Activated CD4-positive, alpha-beta memory T cell treated with anti-CD3 and anti-CD28 coated beads, Interleukin-2, amount 10 ng/mL, durations not matched to agents 7 days and 5 days (primary cell): ENCODE data around the gene GMCL2. TPM values are rescaled to one million over a fixed set of nuclear protein-coding genes. Genes with fewer than 3 reads are reported as not detected.
"Not testable (repeated sequence)": the region's sequence is repeated elsewhere in the genome, so short reads cannot be mapped to it uniquely, and the experiment has no call there.

Source experiments
- CTCF ChIA-PET: fragments of 350-600 bp; sonication (Branson Sonifier 250); formaldehyde crosslinking; loops from one replicate; lab custom pipeline; 2021; ENCODE audit warnings: antibody characterized with exemption, inconsistent platforms; lab: Charles Lee
- POLR2A ChIA-PET: fragments of 350-600 bp; sonication (Branson Sonifier 250); formaldehyde crosslinking; loops from one replicate; lab custom pipeline; 2021; ENCODE audit warnings: antibody characterized with exemption; lab: Charles Lee
- DNase-seq: peaks from one replicate; pipeline ENCODE4 v3.0.0-alpha.2; 2020
- H3K27ac Mint-ChIP-seq: one replicate; pipeline ENCODE4 v1.8.0; 2021; ENCODE audit warnings: mild to moderate bottlenecking, mixed read lengths
- H3K27me3 Mint-ChIP-seq: one replicate; pipeline ENCODE4 v1.8.0; 2021; ENCODE audit warnings: mixed read lengths
- H3K36me3 Mint-ChIP-seq: one replicate; pipeline ENCODE4 v1.8.0; 2021; ENCODE audit warnings: low read depth, mixed read lengths
- H3K4me1 Mint-ChIP-seq: one replicate; pipeline ENCODE4 v1.8.0; 2021; ENCODE audit warnings: mixed read lengths
- H3K4me3 Mint-ChIP-seq: one replicate; pipeline ENCODE4 v1.8.0; 2021; ENCODE audit warnings: mild to moderate bottlenecking, mixed read lengths
- H3K9me3 Mint-ChIP-seq: one replicate; pipeline ENCODE4 v1.8.0; 2021; ENCODE audit warnings: mixed read lengths
- total RNA-seq, 2 experiments: library from RNA; stranded (reverse); gene quantifications; one replicate each; pipeline ENCODE4 v1.2.3, GENCODE V29; 2021

The GMCL2 gene
- total RNA-seq, 2 experiments from 2014 or later, result not detected

DNA sequence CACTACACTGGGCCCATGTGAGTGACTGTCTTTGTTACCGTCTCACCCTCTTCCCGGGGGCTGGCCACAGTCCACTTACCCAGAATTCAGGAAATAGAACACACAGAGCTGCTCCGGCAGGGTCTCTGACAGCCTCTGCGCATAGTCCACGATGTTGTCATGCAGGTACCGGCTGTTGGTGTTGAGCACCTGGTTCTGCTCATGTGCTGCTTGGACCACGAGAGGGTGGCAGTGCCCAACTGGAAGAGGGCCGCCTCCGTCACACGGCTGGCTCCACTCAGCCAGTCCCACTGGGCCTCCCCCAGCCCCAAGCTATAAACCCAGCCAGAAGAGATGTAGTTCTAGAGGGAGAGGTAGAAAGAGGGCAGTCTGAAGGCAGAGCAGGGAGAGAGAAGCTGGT lies 42.7 kb upstream of the GMCL2 start:
- H3K9me3 Mint-ChIP-seq, result no peaks in the 10 kb centered on the region
- peak overlapping the region; percentile 89 for H3K4me3 Mint-ChIP-seq
- peak overlapping the region; percentile 71 for H3K27ac Mint-ChIP-seq
- CTCF ChIA-PET, result interaction anchor here (0.6 kb wide), 1 partner anchor 323 kb away, joined by 3 read pairs; no protein-coding TSS in a partner anchor
- peaks cover 66% of the 10 kb centered on the region for H3K36me3 Mint-ChIP-seq
- no peak for DNase-seq
- H3K27me3 Mint-ChIP-seq, result no peaks in the 10 kb centered on the region
- POLR2A ChIA-PET, result interaction anchor here (1.8 to 9.2 kb wide), 4 partner anchors 10 to 26 kb away, joined by 5 to 120 read pairs (median 17); partner anchors contain the start of gene HNRNPAB
- peaks cover 72% of the 10 kb centered on the region for H3K4me1 Mint-ChIP-seq

DNA sequence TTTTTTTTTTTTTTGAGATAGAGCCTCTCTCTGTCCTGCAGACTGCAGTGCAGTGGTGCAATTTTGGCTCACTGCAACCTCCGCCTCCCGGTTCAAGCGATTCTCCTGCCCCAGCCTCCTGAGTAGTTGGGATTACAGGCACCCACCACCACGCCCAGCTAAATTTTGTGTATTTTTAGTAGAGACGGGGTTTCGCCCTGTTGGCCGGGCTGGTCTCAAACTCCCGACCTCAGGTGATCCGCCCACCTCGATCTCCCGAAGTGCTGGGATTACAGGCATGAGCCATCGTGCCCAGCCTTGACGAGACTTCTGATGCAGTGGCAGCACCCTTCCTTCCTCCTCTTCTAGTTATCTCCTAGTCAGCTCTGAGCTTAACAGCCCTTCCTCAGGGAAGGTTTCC lies 41.9 kb upstream of the GMCL2 start:
- Mint-ChIP-seq H3K36me3 (peaks cover 67% of the 10 kb centered on the region), H3K4me1 (peaks cover 65% of the 10 kb centered on the region), H3K27ac (peak overlapping the region; percentile 42)
- H3K9me3 Mint-ChIP-seq, H3K27me3 Mint-ChIP-seq, DNase-seq, CTCF ChIA-PET, H3K4me3 Mint-ChIP-seq: not testable (repeated sequence)
- POLR2A ChIA-PET, result interaction anchor here (2.0 to 9.2 kb wide), 2 partner anchors 18 to 25 kb away, joined by 11 to 120 read pairs; partner anchors contain the start of gene HNRNPAB

DNA sequence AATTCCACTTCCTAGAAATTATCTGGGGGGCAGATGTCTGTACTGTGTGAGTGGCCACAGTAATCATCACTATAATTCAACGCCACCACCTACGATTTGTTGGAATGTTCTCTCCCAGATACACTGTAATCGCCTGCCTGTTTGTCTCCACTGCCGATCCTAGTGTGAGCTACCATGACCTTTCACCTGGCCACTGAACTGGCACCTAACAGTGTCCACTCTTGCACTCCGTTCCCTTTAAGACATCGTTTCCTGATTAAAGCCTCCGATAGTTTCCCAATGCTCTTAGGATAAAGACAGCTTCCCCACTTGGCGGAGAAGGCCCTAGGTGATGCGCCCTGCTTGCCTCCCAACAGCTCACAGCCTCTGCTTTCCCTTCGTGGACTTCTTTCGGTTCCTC lies 41.4 kb upstream of the GMCL2 start:
- Mint-ChIP-seq H3K9me3 (no peaks in the 10 kb centered on the region), H3K36me3 (peaks cover 70% of the 10 kb centered on the region), H3K4me3 (no peak overlapping the region), H3K27me3 (no peaks in the 10 kb centered on the region), H3K27ac (no peak overlapping the region), H3K4me1 (peaks cover 61% of the 10 kb centered on the region)
- DNase-seq, result no peak
- CTCF ChIA-PET, result no interaction called here
- POLR2A ChIA-PET, result interaction anchor here (2.0 to 9.2 kb wide), 2 partner anchors 17 to 24 kb away, joined by 11 to 120 read pairs; partner anchors contain the start of gene HNRNPAB

DNA sequence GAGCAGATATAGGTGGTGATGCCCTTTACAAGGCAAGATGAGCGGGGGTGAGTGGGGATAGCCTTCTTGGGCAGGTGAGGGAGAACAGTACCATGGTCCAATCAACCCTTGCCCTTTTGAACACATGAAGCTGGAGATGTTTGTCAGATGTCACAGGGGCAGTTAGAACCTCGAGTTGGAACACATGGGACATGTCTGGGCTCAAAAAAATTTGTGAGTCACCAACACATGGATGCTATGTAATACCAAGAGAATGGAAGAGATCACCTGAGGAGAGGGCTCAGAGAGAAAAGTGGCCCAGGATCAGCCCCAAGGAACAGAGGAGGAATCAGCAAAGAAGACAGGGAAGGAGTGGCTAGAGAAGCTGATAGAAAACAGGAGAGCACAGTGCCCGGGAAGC lies 40.8 kb upstream of the GMCL2 start:
- Mint-ChIP-seq H3K9me3 (no peaks in the 10 kb centered on the region), H3K36me3 (peaks cover 75% of the 10 kb centered on the region), H3K27ac (peak overlapping the region; percentile 16), H3K4me3 (no peak overlapping the region), H3K27me3 (no peaks in the 10 kb centered on the region), H3K4me1 (peaks cover 60% of the 10 kb centered on the region)
- no peak for DNase-seq
- CTCF ChIA-PET, result interaction anchor here (1.1 kb wide), 1 partner anchor 24 kb away, joined by 4 read pairs; the partner anchor contains the start of gene HNRNPAB
- POLR2A ChIA-PET, result interaction anchor here (2.0 to 9.2 kb wide), 2 partner anchors 17 to 24 kb away, joined by 11 to 120 read pairs; partner anchors contain the start of gene HNRNPAB

DNA sequence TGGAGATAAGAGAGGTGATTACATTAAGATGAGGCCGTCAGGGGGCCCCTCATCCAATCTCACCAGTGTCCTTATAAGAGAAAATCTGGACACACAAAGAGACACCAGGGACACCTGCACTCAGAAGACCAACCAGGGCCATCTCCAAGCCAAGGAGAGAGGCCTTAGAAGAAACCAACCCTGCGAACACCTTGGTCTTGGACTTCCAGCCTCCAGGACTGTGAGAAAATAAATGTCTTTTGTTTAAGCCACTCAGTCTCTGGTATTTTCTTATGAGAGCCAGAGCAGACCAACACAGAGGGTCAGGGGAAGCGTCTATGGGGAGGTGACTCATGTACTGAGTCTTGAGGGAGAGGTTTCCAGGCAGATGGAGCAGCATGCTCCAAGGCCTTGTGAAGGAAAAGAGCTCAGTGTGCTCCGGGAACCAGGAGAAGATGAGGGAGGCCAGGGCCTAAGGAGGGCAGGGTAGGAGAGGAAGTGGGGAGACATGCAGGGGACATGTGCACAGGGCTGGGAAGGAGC lies 40.0 kb upstream of the GMCL2 start:
- H3K27me3 Mint-ChIP-seq, result no peaks in the 10 kb centered on the region
- ChIA-PET POLR2A (interaction anchor here (9.2 kb wide), 1 partner anchor 16 kb away, joined by 120 read pairs; no protein-coding TSS in a partner anchor), CTCF (interaction anchor here (1.1 kb wide), 1 partner anchor 23 kb away, joined by 4 read pairs; the partner anchor contains the start of gene HNRNPAB)
- no peaks in the 10 kb centered on the region for H3K9me3 Mint-ChIP-seq
- peaks cover 60% of the 10 kb centered on the region for H3K4me1 Mint-ChIP-seq
- H3K4me3 Mint-ChIP-seq, result no peak overlapping the region
- H3K36me3 Mint-ChIP-seq, result peaks cover 79% of the 10 kb centered on the region
- peak overlapping the region; percentile 30 for H3K27ac Mint-ChIP-seq
- no peak for DNase-seq

DNA sequence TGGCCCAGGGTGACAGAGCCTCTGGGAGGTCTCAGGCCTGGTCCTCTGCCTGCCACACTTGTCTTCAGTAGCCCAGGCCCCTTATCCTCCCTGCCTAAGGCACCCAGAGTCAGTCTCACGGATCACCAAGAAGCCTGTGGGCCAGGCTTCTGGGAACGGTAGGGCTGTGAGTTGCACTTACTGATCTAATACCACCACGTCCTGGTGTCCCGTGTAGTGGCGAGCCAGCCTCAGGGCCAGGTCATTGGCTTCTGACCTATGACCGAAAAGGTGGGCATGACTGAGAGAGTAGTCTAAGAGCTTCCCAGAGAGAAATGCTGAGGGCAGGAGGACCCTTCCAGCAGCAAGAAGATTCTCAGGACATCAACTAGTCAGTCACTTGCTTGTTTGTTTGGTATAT lies 38.0 kb upstream of the GMCL2 start:
- peaks cover 56% of the 10 kb centered on the region for H3K4me1 Mint-ChIP-seq
- H3K36me3 Mint-ChIP-seq, result peaks cover 76% of the 10 kb centered on the region
- H3K27ac Mint-ChIP-seq, result no peak overlapping the region
- ChIA-PET CTCF (no interaction called here), POLR2A (interaction anchor here (0.7 to 9.2 kb wide), 3 partner anchors 10 to 21 kb away, joined by 3 to 120 read pairs (median 3); partner anchors contain the start of gene HNRNPAB)
- no peaks in the 10 kb centered on the region for H3K9me3 Mint-ChIP-seq
- no peaks in the 10 kb centered on the region for H3K27me3 Mint-ChIP-seq
- DNase-seq, result no peak
- no peak overlapping the region for H3K4me3 Mint-ChIP-seq

DNA sequence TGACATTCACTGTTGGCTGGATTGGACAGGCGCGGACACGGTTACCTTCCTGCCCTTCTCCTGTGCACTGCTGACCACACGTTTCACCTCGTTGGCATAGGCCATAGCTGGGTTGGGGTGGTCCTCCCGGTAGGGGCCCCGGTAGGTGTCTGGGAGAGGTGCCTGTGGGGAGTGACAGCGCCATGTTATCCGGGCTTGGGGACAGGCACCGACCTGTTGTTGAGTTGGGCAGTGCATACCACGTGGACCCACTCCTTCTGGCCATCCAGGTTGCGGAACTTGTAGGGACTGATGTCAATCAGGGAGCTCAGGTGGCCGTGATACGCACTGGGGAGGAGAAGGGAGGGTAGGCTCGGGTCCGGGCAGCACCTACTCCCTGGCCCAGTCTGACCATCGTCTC lies 37.2 kb upstream of the GMCL2 start:
- Mint-ChIP-seq H3K27me3 (no peaks in the 10 kb centered on the region), H3K27ac (no peak overlapping the region), H3K4me3 (no peak overlapping the region), H3K4me1 (peaks cover 48% of the 10 kb centered on the region), H3K9me3 (no peaks in the 10 kb centered on the region), H3K36me3 (peaks cover 72% of the 10 kb centered on the region)
- CTCF ChIA-PET, result no interaction called here
- POLR2A ChIA-PET, result interaction anchor here (1.2 to 9.2 kb wide), 2 partner anchors 11 to 13 kb away, joined by 3 to 120 read pairs; no protein-coding TSS in a partner anchor
- DNase-seq, result no peak

DNA sequence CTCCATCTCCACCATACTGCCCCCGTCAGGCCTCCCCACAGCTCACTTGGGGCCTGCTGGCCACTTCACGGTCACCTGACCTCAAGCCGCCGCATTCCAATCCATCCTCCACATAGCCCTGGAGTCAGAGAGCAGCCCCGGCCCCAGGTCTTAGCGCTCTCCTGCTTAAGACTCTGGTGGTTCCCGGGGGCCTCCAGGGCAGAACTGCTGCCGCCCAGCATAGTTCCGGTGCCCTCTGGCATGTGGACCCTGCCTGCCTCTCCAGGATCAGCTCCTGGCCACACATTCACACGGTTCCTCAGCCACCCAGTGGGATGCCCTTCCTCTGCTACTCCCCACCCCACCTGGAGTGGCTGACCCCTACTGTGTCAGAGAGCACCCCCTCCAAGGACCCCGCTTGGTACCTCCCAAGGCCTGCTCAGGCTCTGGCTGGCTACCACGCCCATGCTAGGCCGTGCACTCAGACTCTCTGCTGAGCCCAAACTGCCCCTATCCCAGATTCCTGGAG lies 36.7 kb upstream of the GMCL2 start:
- Mint-ChIP-seq H3K9me3 (no peaks in the 10 kb centered on the region), H3K27me3 (no peaks in the 10 kb centered on the region), H3K27ac (peak overlapping the region; percentile 45), H3K36me3 (peaks cover 70% of the 10 kb centered on the region), H3K4me1 (peaks cover 43% of the 10 kb centered on the region), H3K4me3 (no peak overlapping the region)
- ChIA-PET CTCF (interaction anchor here (0.6 kb wide), 1 partner anchor 16 kb away, joined by 3 read pairs; no protein-coding TSS in a partner anchor), POLR2A (no interaction called here)
- DNase-seq, result no peak

DNA sequence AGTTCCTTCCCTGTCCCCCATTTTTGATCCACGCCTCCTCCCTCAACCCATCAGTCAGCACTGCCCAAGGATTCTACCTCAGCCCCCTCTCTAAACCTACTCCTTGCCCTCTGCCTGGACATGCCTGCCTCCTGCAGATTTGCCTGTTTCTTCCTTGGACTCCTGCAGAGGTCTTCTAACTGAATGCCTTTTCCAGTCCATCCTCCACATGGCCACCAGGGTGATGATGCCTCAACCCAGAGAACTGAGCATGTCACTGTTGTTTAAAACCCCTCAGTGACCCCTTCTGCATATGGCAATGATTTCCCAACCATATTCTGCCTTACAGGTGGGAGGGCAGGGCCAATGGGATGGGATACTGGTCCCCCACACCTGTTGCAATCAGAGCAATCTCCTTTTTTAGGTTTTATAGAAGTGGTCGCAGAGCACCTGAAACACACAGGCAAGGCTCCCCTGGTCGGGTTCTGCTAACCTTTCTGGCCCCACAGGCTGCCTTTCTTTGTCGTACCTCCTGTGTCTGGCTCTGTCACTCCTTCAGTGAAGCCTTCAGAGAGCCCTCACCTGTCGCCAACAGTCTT lies 36.1 kb upstream of the GMCL2 start:
- H3K36me3 Mint-ChIP-seq, result peaks cover 70% of the 10 kb centered on the region
- H3K4me3 Mint-ChIP-seq, result no peak overlapping the region
- no peak for DNase-seq
- CTCF ChIA-PET, result interaction anchor here (0.6 kb wide), 1 partner anchor 16 kb away, joined by 3 read pairs; no protein-coding TSS in a partner anchor
- peaks cover 37% of the 10 kb centered on the region for H3K4me1 Mint-ChIP-seq
- H3K27ac Mint-ChIP-seq, result peak overlapping the region; percentile 45
- H3K9me3 Mint-ChIP-seq, result no peaks in the 10 kb centered on the region
- no peaks in the 10 kb centered on the region for H3K27me3 Mint-ChIP-seq
- POLR2A ChIA-PET, result no interaction called here

DNA sequence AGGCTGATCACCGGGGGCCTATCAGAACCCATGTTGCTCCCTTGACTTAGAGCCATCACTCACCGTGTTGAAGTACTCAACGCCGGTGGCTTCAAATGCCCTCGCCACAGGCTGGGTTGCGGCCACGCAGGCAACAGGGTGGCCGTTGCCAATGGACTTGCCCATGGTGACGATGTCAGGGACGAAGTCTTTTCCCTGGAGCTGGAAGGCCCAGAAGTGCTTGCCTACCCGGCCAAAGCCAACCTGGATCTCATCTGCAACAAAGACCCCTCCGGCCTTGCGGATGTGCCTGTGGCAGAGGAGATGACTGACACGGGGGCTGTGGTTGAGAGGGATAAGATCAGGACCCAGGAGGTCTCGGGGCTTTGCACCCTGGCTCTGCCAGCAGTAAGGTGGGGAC lies 35.1 kb upstream of the GMCL2 start:
- no peak for DNase-seq
- no peaks in the 10 kb centered on the region for H3K27me3 Mint-ChIP-seq
- H3K4me1 Mint-ChIP-seq, result peaks cover 28% of the 10 kb centered on the region
- no peak overlapping the region for H3K4me3 Mint-ChIP-seq
- peaks cover 65% of the 10 kb centered on the region for H3K36me3 Mint-ChIP-seq
- ChIA-PET CTCF (no interaction called here), POLR2A (interaction anchor here (1.1 to 1.7 kb wide), 3 partner anchors 9 to 18 kb away, joined by 4 to 7 read pairs (median 6); partner anchors contain the start of gene HNRNPAB)
- no peaks in the 10 kb centered on the region for H3K9me3 Mint-ChIP-seq
- H3K27ac Mint-ChIP-seq, result no peak overlapping the region

DNA sequence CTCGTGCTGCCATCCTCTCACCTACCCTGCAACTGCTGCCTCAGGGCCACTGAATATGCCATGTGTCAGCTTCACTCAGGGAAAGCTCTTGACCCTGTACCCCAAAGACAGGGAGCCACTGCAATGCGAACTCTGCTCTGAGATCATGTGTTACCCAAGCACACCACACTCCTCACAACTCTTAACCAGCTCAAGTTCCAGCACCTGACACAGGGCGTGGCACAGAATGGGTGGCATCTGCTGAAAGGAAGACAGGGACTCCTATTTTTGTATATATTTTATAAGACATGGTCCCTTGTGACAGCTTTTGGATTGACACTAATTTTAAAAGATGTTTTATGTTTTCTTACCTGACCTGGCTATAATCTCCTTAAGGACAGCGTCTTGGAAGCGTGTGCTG lies 34.7 kb upstream of the GMCL2 start:
- Mint-ChIP-seq H3K27ac (peak overlapping the region; percentile 17), H3K9me3 (no peaks in the 10 kb centered on the region), H3K36me3 (peaks cover 61% of the 10 kb centered on the region), H3K27me3 (no peaks in the 10 kb centered on the region), H3K4me1 (peaks cover 24% of the 10 kb centered on the region), H3K4me3 (no peak overlapping the region)
- no peak for DNase-seq
- ChIA-PET CTCF (no interaction called here), POLR2A (interaction anchor here (1.1 to 1.7 kb wide), 4 partner anchors 8 to 18 kb away, joined by 4 to 7 read pairs (median 5); partner anchors contain the start of gene HNRNPAB)

DNA sequence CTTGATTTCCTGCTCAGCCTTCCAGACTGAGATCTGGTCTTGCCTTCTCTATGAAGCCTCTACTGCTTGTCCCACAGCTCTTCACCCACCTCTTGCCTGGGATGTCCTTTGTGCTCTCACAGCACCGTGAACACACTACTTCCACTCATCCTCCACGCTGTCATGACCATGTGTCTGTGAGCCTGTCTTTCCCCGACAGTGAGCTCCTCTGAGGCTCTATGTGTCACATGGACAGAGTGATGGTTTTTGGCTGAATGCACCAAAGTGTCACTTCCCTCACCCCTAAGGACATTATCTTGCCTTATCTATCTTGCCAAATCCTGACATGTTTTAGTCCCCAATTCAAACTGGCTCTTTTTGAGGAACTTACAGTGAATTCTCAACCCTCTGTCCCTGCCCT lies 34.1 kb upstream of the GMCL2 start:
- Mint-ChIP-seq H3K27me3 (no peaks in the 10 kb centered on the region), H3K4me3 (no peak overlapping the region), H3K9me3 (no peaks in the 10 kb centered on the region), H3K4me1 (peaks cover 22% of the 10 kb centered on the region), H3K27ac (peak overlapping the region; percentile 17), H3K36me3 (peaks cover 61% of the 10 kb centered on the region)
- ChIA-PET CTCF (no interaction called here), POLR2A (interaction anchor here (1.1 to 1.7 kb wide), 4 partner anchors 8 to 17 kb away, joined by 4 to 7 read pairs (median 5); partner anchors contain the start of gene HNRNPAB)
- DNase-seq, result no peak

DNA sequence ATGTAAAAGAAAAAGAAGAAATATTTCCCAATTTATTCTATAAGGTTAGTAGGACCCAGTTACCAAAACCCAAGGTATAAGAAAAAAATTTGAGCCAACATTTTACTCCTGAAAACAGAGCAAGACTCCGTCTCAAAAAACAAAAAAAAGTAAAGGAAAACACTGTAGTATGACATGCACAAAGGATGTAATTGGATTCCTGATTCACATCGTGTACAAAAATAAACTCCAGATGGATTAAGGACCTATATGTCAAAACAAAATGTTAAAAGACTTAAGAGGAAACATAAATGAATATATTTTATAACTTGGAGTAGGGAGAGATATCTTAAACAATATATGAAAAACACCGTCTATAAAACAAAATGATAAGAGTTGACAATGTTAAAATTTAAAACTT lies 31.7 kb upstream of the GMCL2 start:
- ChIA-PET CTCF (no interaction called here), POLR2A (no interaction called here)
- no peaks in the 10 kb centered on the region for H3K9me3 Mint-ChIP-seq
- DNase-seq, result no peak
- H3K4me3 Mint-ChIP-seq, result no peak overlapping the region
- peaks cover 23% of the 10 kb centered on the region for H3K4me1 Mint-ChIP-seq
- peaks cover 69% of the 10 kb centered on the region for H3K36me3 Mint-ChIP-seq
- H3K27me3 Mint-ChIP-seq, result no peaks in the 10 kb centered on the region
- H3K27ac Mint-ChIP-seq, result no peak overlapping the region
